Cardiac septum (tissue), 1 donor: ENCODE measurements around the gene KIF21A. TPM values are rescaled to one million over a fixed set of nuclear protein-coding genes. Genes with fewer than 3 reads are reported as not detected.
"Not testable (repeated sequence)": the region's sequence is repeated elsewhere in the genome, so short reads cannot be mapped to it uniquely, and the experiment has no call there.

ENCODE experiments used
- DNase-seq: peaks from one replicate; pipeline ENCODE4 v3.0.0-alpha.2; 2020; ENCODE audit warnings: low spot score
- intact Hi-C: fragments of 100-400 bp; cut with DNase I; formaldehyde crosslinking; loops from one replicate; pipeline ENCODE4 v1.14.0; 2022
- long read RNA-seq: library from polyadenylated mRNA; unstranded; transcript quantifications from one replicate; pipeline ENCODE4 v2.0.0, GENCODE V29; 2021
- total RNA-seq: library from RNA; stranded (reverse); fragmentation: NEBNext Ultra II Directional; extraction: Animal tissue kit (Norgen Biotek cat#: 25700); gene quantifications from one replicate; pipeline ENCODE4 v1.2.1, GENCODE V29; 2021
- donor health status: DM: no; HTN: no; CAD: no.

Gene KIF21A
- 52.7 TPM for total RNA-seq
- long read RNA-seq, partial matches to known transcripts: 26 of 30 reads
- long read RNA-seq, other reads (novel, unspliced or antisense): 4 of 30 reads

GRCh38 chr12:39443081-39443928 is at the start of gene KIF21A:
TSS of gene KIF21A (minus strand) at chr12:39443120. CDS start at chr12:39442970, 150 bp downstream.
- DNase-seq: peak; percentile 90
- intact Hi-C loops: loop anchor here (2.0 to 5.0 kb wide), 3 partner anchors 46 to 175 kb away; partner anchors contain the start of gene ABCD2

GRCh38 chr12:39490500-39491282 is 47.8 kb upstream of the KIF21A start:
- intact Hi-C loops: no loop called here
- DNase-seq: no peak

GRCh38 chr12:39483597-39483996 is 40.7 kb upstream of the KIF21A start:
- no peak for DNase-seq
- intact Hi-C loops: no loop called here

- DNase-seq: no peak
- intact Hi-C loops: no loop called here
Measured at GRCh38 chr12:39483042-39483441, 40.1 kb upstream of the KIF21A start.

- DNase-seq: no peak
- intact Hi-C loops: no loop called here
Measured at GRCh38 chr12:39476894-39477293, 34.0 kb upstream of the KIF21A start.

- DNase-seq: no peak
- intact Hi-C loops: no loop called here
Measured at GRCh38 chr12:39476121-39476520, 33.2 kb upstream of the KIF21A start.

GRCh38 chr12:39475136-39475535 is 32.2 kb upstream of the KIF21A start:
- intact Hi-C loops, DNase-seq: not testable (repeated sequence)

GRCh38 chr12:39467432-39467870 is 24.5 kb upstream of the KIF21A start:
- intact Hi-C loops: no loop called here
- DNase-seq: no peak

- DNase-seq: no peak
- intact Hi-C loops: no loop called here
Measured at GRCh38 chr12:39464976-39465695, 22.2 kb upstream of the KIF21A start.

GRCh38 chr12:39461059-39461458 is 18.1 kb upstream of the KIF21A start:
- no peak for DNase-seq
- intact Hi-C loops: no loop called here

GRCh38 chr12:39459027-39459434 is 16.1 kb upstream of the KIF21A start:
- intact Hi-C loops: no loop called here

GRCh38 chr12:39451977-39452376 is 9.1 kb upstream of the KIF21A start:
- intact Hi-C loops: no loop called here
- no peak for DNase-seq

More at GRCh38 chr12:39459027-39459434, 16.1 kb upstream of the KIF21A start:
- DNase-seq: no peak

GRCh38 chr12:39448038-39448437 is 5.1 kb upstream of the KIF21A start:
- no peak for DNase-seq
- intact Hi-C loops: no loop called here

- no peak for DNase-seq
- intact Hi-C loops: loop anchor here (2.0 to 5.0 kb wide), 3 partner anchors 47 to 175 kb away; partner anchors contain the start of gene ABCD2
Measured at GRCh38 chr12:39443929-39444209, 949 bp upstream of the KIF21A start.

- intact Hi-C loops: loop anchor here (2.0 to 5.0 kb wide), 3 partner anchors 45 to 176 kb away; partner anchors contain the start of gene ABCD2
- DNase-seq: no peak
Measured at GRCh38 chr12:39442831-39443080, 164 bp downstream of the KIF21A start.

- intact Hi-C loops: loop anchor here (2.0 to 5.0 kb wide), 3 partner anchors 45 to 177 kb away; partner anchors contain the start of gene ABCD2
- no peak for DNase-seq
Measured at GRCh38 chr12:39441963-39442830, 723 bp downstream of the KIF21A start.

GRCh38 chr12:39441189-39441962 is 1.5 kb downstream of the KIF21A start:
- DNase-seq: no peak
- intact Hi-C loops: loop anchor here (5.0 kb wide), 2 partner anchors 44 to 69 kb away; no protein-coding TSS in a partner anchor

- no peak for DNase-seq
- intact Hi-C loops: loop anchor here (5.0 kb wide), 2 partner anchors 43 to 68 kb away; no protein-coding TSS in a partner anchor
Measured at GRCh38 chr12:39440781-39441180, 2.1 kb downstream of the KIF21A start.
